Measurements from ENCODE around the gene HIF3A. TPM values are rescaled to one million over a fixed set of nuclear protein-coding genes. Genes with fewer than 3 reads are reported as not detected.

The HIF3A gene
- total and polyA plus RNA-seq, 9 of the 15 experiments (the other 6 are each of a cell fraction or from before 2014, with no cell fraction given) = 0.29 TPM; not detected in 8

GRCh38 chr19:46284635-46285034 is 12.2 kb upstream of the HIF3A start (continued):
- TF ChIP-seq GTF2E2 (tag; IDR thresholded peaks at IDR 0.05) (no peak), MLX (CRISPR knock-in tag; conservative IDR thresholded peaks at IDR 0.05) (no peak)

- FAIRE-seq (peak; percentile 64), ATAC-seq (peak; percentile 67)
- TF ChIP-seq SNAPC5 (CRISPR knock-in tag; IDR thresholded peaks at IDR 0.05) (no peak), RAD51 (IDR thresholded peaks at IDR 0.05; ENCODE audit: borderline replicate concordance, low read depth) (peak; percentile 87), USF2 (CRISPR knock-in tag; IDR thresholded peaks at IDR 0.05) (peak; percentile 53), MTA2 (IDR thresholded peaks at IDR 0.05; ENCODE audit: low read depth) (no peak), RHOXF2B (CRISPR knock-in tag; conservative IDR thresholded peaks at IDR 0.05) (no peak), TOE1 (IDR thresholded peaks at IDR 0.05; ENCODE audit: borderline replicate concordance) (peak; percentile 88), TOE1 (CRISPR knock-in tag; IDR thresholded peaks at IDR 0.05; ENCODE audit: borderline replicate concordance, low read depth) (no peak), ZNF408 (CRISPR knock-in tag; IDR thresholded peaks at IDR 0.05; ENCODE audit: low read depth) (no peak), DLX4 (CRISPR knock-in tag; IDR thresholded peaks at IDR 0.05) (no peak), NFYB (IDR thresholded peaks at IDR 0.05; ENCODE audit: extremely low read depth, insufficient read length) (peak; percentile 58), XRCC4 (IDR thresholded peaks at IDR 0.05; ENCODE audit: extremely low read depth, insufficient read depth, insufficient read length) (no peak), TSHZ1 (CRISPR knock-in tag; IDR thresholded peaks at IDR 0.05) (no peak), ETS2 (tag; IDR thresholded peaks at IDR 0.05; ENCODE audit: borderline replicate concordance, poor library complexity, severe bottlenecking) (no peak)
These were observed 9.3 kb upstream of the HIF3A start for GRCh38 chr19:46287585-46287984.

More at GRCh38 chr19:46287585-46287984, 9.3 kb upstream of the HIF3A start:
- DNase-seq (ENCODE audit: extremely low read depth in 1 of 4, low spot score in 3 of 4) = peak in 3 of 4 experiments; percentile 27 to 48 (median 41)
- H3K9ac ChIP-seq (ENCODE audit: insufficient read depth in 1 of 2, low read depth in 2 of 2, low read length in 2 of 2) = no peak overlapping the region
- 21% methylated on average over 7 of the region's 7 CpGs for WGBS (ENCODE audit: insufficient coverage, low coverage, missing lambda C conversion rate)
- no peak overlapping the region for H3K4me2 ChIP-seq (ENCODE audit: insufficient read depth, low read length)
- H3K36me3 ChIP-seq (ENCODE audit: control insufficient read depth, insufficient read depth, low read length) = no peaks in the 10 kb centered on the region
- no peak overlapping the region for H3K27ac ChIP-seq (ENCODE audit: extremely low read depth, low read depth, low read length)
- CTCF ChIA-PET (ENCODE audit: low intra/inter-chr PET ratio) = interaction anchor here (0.7 kb wide), 1 partner anchor 14 kb away, joined by 3 read pairs; no protein-coding TSS in a partner anchor
- no peak overlapping the region for H3K4me3 ChIP-seq
- no peaks in the 10 kb centered on the region for H4K20me1 ChIP-seq (replicated peaks; ENCODE audit: control insufficient read depth, insufficient read depth, low read length)
- intact Hi-C loops (cut with micrococcal nuclease) = no loop called here
- H3K4me1 ChIP-seq (replicated peaks in 1 of 2; ENCODE audit: control insufficient read depth in 2 of 2, insufficient read depth in 2 of 2, low read length in 2 of 2) = no peaks in the 10 kb centered on the region
- H2AFZ ChIP-seq (ENCODE audit: low read depth, low read length) = peak overlapping the region; percentile 33; the same call in 1 of the 2 replicates
- in situ Hi-C loops (cut with MboI) = no loop called here
- H3K9me1 ChIP-seq (ENCODE audit: control insufficient read depth, insufficient read depth, low read length) = no peaks in the 10 kb centered on the region
- H3K27me3 ChIP-seq (ENCODE audit: control insufficient read depth in 2 of 2, insufficient read depth in 2 of 2, low read length in 2 of 2) = peaks cover 5 to 21% of the 10 kb centered on the region in 2 experiments; a peak in 4 of 5 replicates
- no peaks in the 10 kb centered on the region for H3K79me2 ChIP-seq (ENCODE audit: control insufficient read depth, insufficient read depth, low read length)
- BruUV-seq (replicated peaks) = no TSS peak
- no peaks in the 10 kb centered on the region; the same call in 1 of the 2 replicates for H3K9me3 ChIP-seq (replicated peaks; ENCODE audit: control insufficient read depth, insufficient read depth, low read depth, low read length)
- POLR2A ChIA-PET = no interaction called here
